Motor neuron (in vitro differentiated cells): Measurements from ENCODE around the gene RNF150. TPM values are rescaled to one million over a fixed set of nuclear protein-coding genes. Genes with fewer than 3 reads are reported as not detected.

Experiments used
- ATAC-seq, 8 experiments: fragments of 200-7000 bp; cut with Tn5 transposase; replicated peaks in 6 of 8; 2 replicates each; pipeline ENCODE4 v1.8.0; 2021; ENCODE audit warnings: mild to moderate bottlenecking in 8 of 8, moderate library complexity in 8 of 8
- H3K27ac ChIP-seq, 2 donors: fragments of 250-450 bp; sonication (Bioruptor Pico); 2 replicates each; pipeline ENCODE4 v1.9.0; 2021; ENCODE audit warnings: antibody characterized with exemption in 2 of 2, mild to moderate bottlenecking in 2 of 2, moderate library complexity in 1 of 2
- H3K4me1 ChIP-seq, 2 donors: fragments of 250-450 bp; sonication (Bioruptor Pico); replicated peaks in 1 of 2; 2 replicates each; pipeline ENCODE4 v1.6.1; 2021; ENCODE audit warnings: antibody characterized with exemption in 2 of 2, mild to moderate bottlenecking in 2 of 2, moderate library complexity in 1 of 2
- H3K4me3 ChIP-seq, 5 donors: fragments of 250-450 bp; sonication (Bioruptor Pico); 2 replicates each; pipeline ENCODE4 v1.9.0; 2021; ENCODE audit warnings: antibody characterized with exemption in 5 of 5, mild to moderate bottlenecking in 5 of 5, moderate library complexity in 4 of 5
- WGBS, 10 experiments: fragments of 450-650 bp; shearing (Covaris generic); methylation state at CpG; one replicate each; pipeline ENCODE4 v1.0.0; 2022; 5-methylcytosine and 5-hydroxymethylcytosine counted together
- in situ Hi-C, 9 experiments: fragments of 400-800 bp; cut with MboI; loops; one replicate each; pipeline ENCODE4 v1.15.0; 2021; ENCODE audit warnings: low sequenced_read_pairs in 9 of 9, low pct_unique_long_range_greater_than_20kb in 2 of 9; ENCODE audit not compliant: unreplicated experiment in 9 of 9
- total RNA-seq, 8 experiments: library from RNA; unstranded; fragments of 300-600 nt; gene quantifications; 2 replicates each; pipeline versions ENCODE4 v1.2.3 to v1.2.4, GENCODE V29; 2022

Gene RNF150
- total RNA-seq, 8 experiments from 2014 or later: 0.71 to 45.2 (median 20.0) TPM

- WGBS, 10 experiments: 83 to 100% (median 89%) methylated on average over 1 of the region's 1 CpG; no CpG with 5 or more reads in 6 of the 10 experiments
- no peak overlapping the region for H3K4me3 ChIP-seq
- ATAC-seq: peak in 1 of 8 experiments; percentile 51
- in situ Hi-C loops: no loop called here
- H3K4me1 ChIP-seq: peaks cover 0 to 46% of the 10 kb centered on the region in 2 donors
- peak overlapping the region in 1 of 2 donors; percentile 37 for H3K27ac ChIP-seq
Measured at GRCh38 chr4:140901736-140902336, 231.4 kb downstream of the RNF150 start.

GRCh38 chr4:140893939-140894338, 239.3 kb downstream of the RNF150 start:
- in situ Hi-C loops: no loop called here
- H3K27ac ChIP-seq: no peak overlapping the region
- H3K4me1 ChIP-seq: peaks cover 0 to 7% of the 10 kb centered on the region in 2 donors
- H3K4me3 ChIP-seq: no peak overlapping the region
- ATAC-seq: peak in 3 of 8 experiments; percentile 46 to 91 (median 84)

GRCh38 chr4:140888054-140888453, 245.2 kb downstream of the RNF150 start:
- 33 to 79% (median 50%) methylated on average over 1 to 3 of the region's 3 CpGs; no CpG with 5 or more reads in 2 of the 10 experiments for WGBS, 10 experiments
- Histone ChIP-seq H3K27ac (no peak overlapping the region), H3K4me1 (peaks cover 0 to 8% of the 10 kb centered on the region in 2 donors), H3K4me3 (no peak overlapping the region)
- peak in 3 of 8 experiments; percentile 19 to 56 (median 47) for ATAC-seq
- in situ Hi-C loops: no loop called here

GRCh38 chr4:140887467-140887866, 245.8 kb downstream of the RNF150 start:
- Histone ChIP-seq H3K27ac (no peak overlapping the region), H3K4me3 (no peak overlapping the region), H3K4me1 (peaks cover 0 to 8% of the 10 kb centered on the region in 2 donors)
- in situ Hi-C loops: no loop called here
- ATAC-seq: no peak
- 7 to 100% (median 71%) methylated on average over 1 to 2 of the region's 2 CpGs; no CpG with 5 or more reads in 2 of the 10 experiments for whole genome bisulfite sequencing, 10 experiments

DNA sequence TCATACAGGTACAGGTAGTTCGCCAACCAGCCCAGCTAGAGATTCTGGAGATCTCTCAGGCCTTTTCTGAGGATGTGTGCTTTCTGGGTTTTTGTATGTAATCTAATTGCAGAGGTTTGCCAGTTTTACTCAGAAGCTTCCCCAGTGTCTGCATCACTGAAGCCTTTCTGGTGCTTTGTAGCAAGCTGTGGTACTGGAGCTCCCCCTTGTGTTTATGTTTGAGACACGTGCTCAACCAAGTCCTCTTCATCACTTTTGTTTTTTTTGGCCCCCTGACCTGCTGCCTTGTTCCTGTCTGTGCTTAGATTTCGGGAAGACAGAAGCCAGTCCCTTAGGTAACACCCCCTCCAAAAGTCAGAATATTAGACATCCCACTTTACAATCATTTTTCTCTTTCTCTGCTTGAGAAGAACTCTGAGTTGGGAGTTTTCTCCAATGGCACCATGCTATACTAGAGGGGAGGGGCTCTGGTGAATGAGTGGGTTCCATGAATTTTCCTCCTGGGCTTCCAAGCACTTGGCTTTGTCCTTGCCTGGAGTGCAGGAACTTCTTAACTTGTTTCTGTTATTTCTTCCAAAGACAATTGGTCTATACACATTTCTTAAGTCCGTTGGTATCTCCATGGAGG, 248.7 kb downstream of the RNF150 start:
- Histone ChIP-seq H3K4me1 (peaks cover 0 to 8% of the 10 kb centered on the region in 2 donors), H3K27ac (no peak overlapping the region), H3K4me3 (no peak overlapping the region)
- in situ Hi-C loops: no loop called here
- peak in 3 of 8 experiments; percentile 90 to 94 (median 94) for ATAC-seq
- 28 to 100% (median 78%) methylated on average over 1 to 4 of the region's 4 CpGs for WGBS, 10 experiments

DNA sequence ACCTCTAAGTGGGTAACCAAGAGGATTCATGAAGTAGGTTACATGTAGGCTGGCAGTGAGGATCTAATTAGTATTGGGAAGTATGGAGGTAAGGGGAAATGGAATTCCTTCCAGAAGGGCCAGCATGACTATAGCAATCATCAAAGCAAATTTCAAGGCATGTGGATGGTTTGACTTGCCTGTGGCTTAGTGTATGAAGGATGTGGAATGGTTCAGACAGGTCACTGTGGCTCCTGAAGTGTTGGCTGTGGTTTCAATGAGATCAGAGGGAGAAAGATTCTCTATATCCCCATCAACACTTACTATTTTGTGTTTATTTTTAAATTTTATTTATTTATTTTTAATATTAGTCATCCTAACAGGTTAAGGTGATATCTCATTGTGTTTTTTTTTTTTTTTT, 255.5 kb downstream of the RNF150 start:
- in situ Hi-C loops: no loop called here
- H3K4me3 ChIP-seq: no peak overlapping the region
- no peak overlapping the region for H3K27ac ChIP-seq
- no peak for ATAC-seq
- no peaks in the 10 kb centered on the region for H3K4me1 ChIP-seq

DNA sequence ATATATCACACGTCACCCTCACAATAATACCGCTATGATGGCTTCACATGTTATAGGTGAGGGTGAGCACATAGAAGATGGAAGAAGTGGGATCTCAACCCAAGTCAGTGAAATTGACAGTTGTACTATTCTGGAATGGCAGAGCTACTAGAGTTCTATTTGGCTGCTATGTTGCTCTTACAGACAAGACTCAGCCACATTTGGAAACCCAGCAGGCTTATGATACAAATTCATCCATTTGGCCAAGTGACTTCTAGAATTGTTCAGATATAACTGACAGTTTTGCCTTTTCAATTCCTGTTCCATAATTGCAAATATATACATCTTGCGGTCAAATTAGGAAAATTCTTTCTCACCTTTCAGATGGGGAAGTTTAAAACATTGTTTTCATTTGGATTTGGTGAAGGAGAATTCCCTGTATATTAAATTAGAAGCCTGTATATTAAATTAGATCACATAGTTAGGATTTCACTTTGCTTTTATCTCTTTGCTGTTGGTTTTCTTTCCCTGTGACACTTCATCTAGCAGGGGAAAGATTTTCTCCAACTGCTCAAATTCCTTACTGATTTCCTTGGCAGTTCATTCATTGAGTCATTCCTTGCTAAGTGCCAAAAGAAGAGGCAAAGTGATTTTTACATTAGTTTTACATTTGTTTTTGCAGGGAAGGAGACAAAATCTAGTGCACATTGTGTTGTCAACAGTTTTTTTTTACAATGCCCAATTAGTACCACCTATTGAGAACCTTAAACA, 256.5 kb downstream of the RNF150 start:
- in situ Hi-C loops: no loop called here
- H3K4me1 ChIP-seq: no peaks in the 10 kb centered on the region
- WGBS, 10 experiments: 50 to 100% (median 100%) methylated on average over 1 to 3 of the region's 3 CpGs; no CpG with 5 or more reads in 1 of the 10 experiments
- H3K4me3 ChIP-seq: no peak overlapping the region
- ATAC-seq: peak in 1 of 8 experiments; percentile 7
- no peak overlapping the region for H3K27ac ChIP-seq

GRCh38 chr4:140875746-140876452, 257.4 kb downstream of the RNF150 start:
- 8 to 100% (median 71%) methylated on average over 1 of the region's 1 CpG; no CpG with 5 or more reads in 3 of the 10 experiments for WGBS, 10 experiments
- Histone ChIP-seq H3K27ac (no peak overlapping the region), H3K4me3 (no peak overlapping the region), H3K4me1 (no peaks in the 10 kb centered on the region)
- peak in 5 of 8 experiments; percentile 47 to 90 (median 48) for ATAC-seq
- in situ Hi-C loops: no loop called here

DNA sequence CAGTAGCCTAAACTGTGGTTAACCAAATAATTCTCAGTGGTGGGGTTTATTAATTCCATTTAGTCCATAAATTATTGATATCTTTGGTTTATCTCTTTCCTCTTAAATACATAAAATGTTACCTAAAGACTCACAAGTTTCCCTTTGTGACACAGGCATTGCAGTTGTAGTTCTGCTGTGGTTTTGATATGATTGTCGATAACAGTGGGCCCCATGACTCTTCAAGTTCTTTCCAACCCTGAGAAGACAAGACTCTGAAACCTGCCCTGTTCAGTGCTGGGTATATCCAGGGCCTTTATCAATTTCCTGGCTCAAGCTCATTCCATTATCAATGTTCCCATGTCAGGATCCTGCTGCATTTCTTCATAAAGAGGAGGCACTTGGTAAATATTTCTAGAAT, 259.2 kb downstream of the RNF150 start:
- Histone ChIP-seq H3K4me3 (no peak overlapping the region), H3K4me1 (no peaks in the 10 kb centered on the region), H3K27ac (no peak overlapping the region)
- in situ Hi-C loops: loop anchor here in 6 of 9 experiments (25.0 kb wide), 2 partner anchors 263 to 512 kb away; partner anchors contain the start of genes RNF150 (in 4 of the 6) and SCOC (in 2 of the 6)
- 60 to 100% (median 90%) methylated on average over 1 of the region's 1 CpG; no CpG with 5 or more reads in 3 of the 10 experiments for WGBS, 10 experiments
- no peak for ATAC-seq

- in situ Hi-C loops: loop anchor here in 6 of 9 experiments (25.0 kb wide), 2 partner anchors 266 to 509 kb away; partner anchors contain the start of genes RNF150 (in 4 of the 6) and SCOC (in 2 of the 6)
Measured at GRCh38 chr4:140871368-140871767, 261.9 kb downstream of the RNF150 start.

GRCh38 chr4:140870427-140870826, 262.8 kb downstream of the RNF150 start:
- whole genome bisulfite sequencing, 10 experiments: 24 to 71% (median 58%) methylated on average over 2 to 4 of the region's 5 CpGs; no CpG with 5 or more reads in 5 of the 10 experiments
- H3K27ac ChIP-seq: no peak overlapping the region
- no peak for ATAC-seq
- in situ Hi-C loops: loop anchor here in 6 of 9 experiments (25.0 kb wide), 2 partner anchors 267 to 508 kb away; partner anchors contain the start of genes RNF150 (in 4 of the 6) and SCOC (in 2 of the 6)
- H3K4me1 ChIP-seq: peaks cover 0 to 8% of the 10 kb centered on the region in 2 donors
- H3K4me3 ChIP-seq: no peak overlapping the region

More at GRCh38 chr4:140871368-140871767, 261.9 kb downstream of the RNF150 start:
- H3K27ac ChIP-seq: no peak overlapping the region
- no peak overlapping the region for H3K4me3 ChIP-seq
- ATAC-seq: no peak
- 11 to 100% (median 86%) methylated on average over 1 of the region's 1 CpG; no CpG with 5 or more reads in 2 of the 10 experiments for WGBS, 10 experiments
- H3K4me1 ChIP-seq: peaks cover 0 to 5% of the 10 kb centered on the region in 2 donors

- in situ Hi-C loops: loop anchor here in 8 of 9 experiments (10.0 to 25.0 kb wide), 3 partner anchors 265 to 507 kb away; partner anchors contain the start of genes RNF150 (in 8 of the 8) and SCOC (in 2 of the 8)
- WGBS, 10 experiments: 0 to 100% (median 100%) methylated on average over 1 of the region's 1 CpG; no CpG with 5 or more reads in 1 of the 10 experiments
- no peak overlapping the region for H3K27ac ChIP-seq
- no peak for ATAC-seq
- H3K4me3 ChIP-seq: no peak overlapping the region
- H3K4me1 ChIP-seq: peaks cover 0 to 8% of the 10 kb centered on the region in 2 donors
Measured at GRCh38 chr4:140869446-140869845, 263.8 kb downstream of the RNF150 start.
